ENCODE measurements around the gene CREBBP. TPM values are rescaled to one million over a fixed set of nuclear protein-coding genes. Genes with fewer than 3 reads are reported as not detected.

CREBBP gene
- polyA plus RNA-seq, 1 of the 3 experiments (the other 2 are of a cell fraction), result 5.7 TPM

DNA sequence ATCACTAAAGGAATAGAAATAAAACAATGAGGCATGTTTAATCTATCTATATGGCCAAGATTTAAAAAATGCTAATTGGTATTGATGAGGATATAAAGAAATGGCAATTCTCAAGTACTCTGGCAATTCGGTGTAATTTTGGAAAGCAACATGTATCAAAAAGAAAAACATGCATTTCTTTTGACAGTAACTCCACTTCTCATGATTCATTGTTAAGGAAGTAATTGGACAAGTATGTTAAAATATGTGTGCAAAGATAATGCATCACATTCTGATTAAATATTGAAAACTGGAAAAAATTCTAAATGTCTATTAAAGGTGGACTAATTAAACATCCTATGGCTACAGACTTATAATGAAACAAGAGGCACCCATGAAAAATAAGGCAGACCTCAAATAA is 81.2 kb downstream of the CREBBP start:
- H3K4me1 ChIP-seq (ENCODE audit: control insufficient read depth in 1 of 2, insufficient read depth in 2 of 2, low read depth in 1 of 2, low read length in 1 of 2), result peaks cover 2 to 9% of the 10 kb centered on the region in 2 experiments; a peak in 3 of 4 replicates
- no peak overlapping the region for H3K27ac ChIP-seq (ENCODE audit: low read depth in 2 of 2, low read length in 1 of 2)
- H3K9me2 ChIP-seq, result no peaks in the 10 kb centered on the region
- ChIA-PET CTCF (no interaction called here), POLR2A (no interaction called here)
- H2AFZ ChIP-seq (ENCODE audit: low read depth), result no peak overlapping the region
- H3F3A ChIP-seq (replicated peaks; ENCODE audit: insufficient read depth), result no peaks in the 10 kb centered on the region
- peaks cover 0 to 3% of the 10 kb centered on the region in 2 experiments for H3K36me3 ChIP-seq (replicated peaks in 1 of 2; ENCODE audit: control insufficient read depth in 1 of 2, insufficient read depth in 2 of 2, low read length in 1 of 2)
- no peak overlapping the region for H3K4me3 ChIP-seq (ENCODE audit: low read depth in 2 of 2, low read length in 1 of 2)
- no peak overlapping the region for H3K4me2 ChIP-seq
- H3K9me3 ChIP-seq, result no peaks in the 10 kb centered on the region
- H3K9ac ChIP-seq, result no peak overlapping the region
- DNase-seq, result no peak
- H4K20me1 ChIP-seq (ENCODE audit: insufficient read depth), result peaks cover 97% of the 10 kb centered on the region
- no peaks in the 10 kb centered on the region for H3K27me3 ChIP-seq (ENCODE audit: insufficient read depth)
- 83% methylated on average over 1 of the region's 1 CpG for WGBS (ENCODE audit: low lambda C conversion rate)
- H3K79me2 ChIP-seq (ENCODE audit: insufficient read depth), result peaks cover 98% of the 10 kb centered on the region
- TF ChIP-seq, protein P1, sequence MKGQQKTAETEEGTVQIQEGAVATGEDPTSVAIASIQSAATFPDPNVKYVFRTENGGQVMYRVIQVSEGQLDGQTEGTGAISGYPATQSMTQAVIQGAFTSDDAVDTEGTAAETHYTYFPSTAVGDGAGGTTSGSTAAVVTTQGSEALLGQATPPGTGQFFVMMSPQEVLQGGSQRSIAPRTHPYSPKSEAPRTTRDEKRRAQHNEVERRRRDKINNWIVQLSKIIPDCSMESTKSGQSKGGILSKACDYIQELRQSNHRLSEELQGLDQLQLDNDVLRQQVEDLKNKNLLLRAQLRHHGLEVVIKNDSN (IDR thresholded peaks at IDR 0.05; ENCODE audit: borderline replicate concordance, low read depth), result no peak
- no peak for TF ChIP-seq NFIC (IDR thresholded peaks at IDR 0.05; ENCODE audit: borderline replicate concordance)
- TF ChIP-seq GABPA (IDR thresholded peaks at IDR 0.05; ENCODE audit: low read depth), result no peak
- TF ChIP-seq EZH2phosphoT487 (IDR thresholded peaks at IDR 0.05; ENCODE audit: borderline replicate concordance, low read depth), result no peak
- no peak for TF ChIP-seq RXRA (IDR thresholded peaks at IDR 0.05; ENCODE audit: borderline replicate concordance, low read depth)
- TF ChIP-seq FOXM1 (IDR thresholded peaks at IDR 0.05; ENCODE audit: low read depth), result no peak
- TF ChIP-seq USF2 (IDR thresholded peaks at IDR 0.05; ENCODE audit: borderline replicate concordance, low read depth, low read length), result no peak
- TF ChIP-seq TAF1 (IDR thresholded peaks at IDR 0.05; ENCODE audit: borderline replicate concordance, low read depth, low read length), result no peak

DNA sequence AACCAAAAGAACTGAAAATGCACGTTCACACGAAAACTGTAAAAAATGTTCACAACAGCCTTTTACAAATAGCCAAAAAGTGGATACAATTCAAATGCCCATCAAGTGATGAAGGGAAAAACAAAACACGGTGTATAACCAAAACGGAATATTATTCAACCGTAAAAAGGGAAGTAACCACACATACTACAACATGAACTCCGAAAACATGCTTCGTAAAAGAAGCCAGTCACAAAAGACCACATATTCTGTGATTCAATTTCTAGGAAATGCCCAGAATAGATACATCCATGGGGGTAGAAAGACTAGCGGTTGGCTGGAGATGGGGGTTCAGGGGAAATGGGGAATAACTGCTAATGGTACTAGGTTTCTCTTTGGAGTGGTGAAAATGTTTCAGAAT is 81.7 kb downstream of the CREBBP start:
- no peak overlapping the region for H2AFZ ChIP-seq (ENCODE audit: low read depth)
- no peaks in the 10 kb centered on the region for H3F3A ChIP-seq (replicated peaks; ENCODE audit: insufficient read depth)
- WGBS (ENCODE audit: low lambda C conversion rate), result 92% methylated on average over 8 of the region's 8 CpGs
- no peaks in the 10 kb centered on the region for H3K27me3 ChIP-seq (ENCODE audit: insufficient read depth)
- no peaks in the 10 kb centered on the region for H3K9me3 ChIP-seq
- peaks cover 0 to 3% of the 10 kb centered on the region in 2 experiments for H3K36me3 ChIP-seq (replicated peaks in 1 of 2; ENCODE audit: control insufficient read depth in 1 of 2, insufficient read depth in 2 of 2, low read length in 1 of 2)
- no peak overlapping the region for H3K4me2 ChIP-seq
- CTCF ChIA-PET, result no interaction called here
- H3K9ac ChIP-seq, result no peak overlapping the region
- H4K20me1 ChIP-seq (ENCODE audit: insufficient read depth), result peaks cover 96% of the 10 kb centered on the region
- peaks cover 2 to 9% of the 10 kb centered on the region in 2 experiments; a peak in 3 of 4 replicates for H3K4me1 ChIP-seq (ENCODE audit: control insufficient read depth in 1 of 2, insufficient read depth in 2 of 2, low read depth in 1 of 2, low read length in 1 of 2)
- DNase-seq, result no peak
- POLR2A ChIA-PET, result no interaction called here
- no peak overlapping the region for H3K4me3 ChIP-seq (ENCODE audit: low read depth in 2 of 2, low read length in 1 of 2)
- H3K79me2 ChIP-seq (ENCODE audit: insufficient read depth), result peaks cover 96% of the 10 kb centered on the region
- no peak overlapping the region for H3K27ac ChIP-seq (ENCODE audit: low read depth in 2 of 2, low read length in 1 of 2)
- no peaks in the 10 kb centered on the region for H3K9me2 ChIP-seq
- TF ChIP-seq GABPA (IDR thresholded peaks at IDR 0.05; ENCODE audit: low read depth) (no peak), FOXM1 (IDR thresholded peaks at IDR 0.05; ENCODE audit: low read depth) (no peak), YY1 (IDR thresholded peaks at IDR 0.05; ENCODE audit: low read depth) (no peak), MEF2A (IDR thresholded peaks at IDR 0.05; ENCODE audit: borderline replicate concordance, low read depth) (no peak), GATA2 (CRISPR knock-in tag; IDR thresholded peaks at IDR 0.05) (no peak), EZH2phosphoT487 (IDR thresholded peaks at IDR 0.05; ENCODE audit: borderline replicate concordance, low read depth) (no peak), RAD21 (IDR thresholded peaks at IDR 0.05; ENCODE audit: low read length) (no peak), NFIC (IDR thresholded peaks at IDR 0.05; ENCODE audit: borderline replicate concordance) (no peak), MXI1 (IDR thresholded peaks at IDR 0.05; ENCODE audit: low read depth, low read length) (no peak), ELF1 (IDR thresholded peaks at IDR 0.05) (no peak), EP300 (IDR thresholded peaks at IDR 0.05; ENCODE audit: borderline replicate concordance in 1 of 2, low read depth in 1 of 2, low read length in 1 of 2) (no peak), TCF12 (IDR thresholded peaks at IDR 0.05) (no peak), FOSL2 (IDR thresholded peaks at IDR 0.05; ENCODE audit: borderline replicate concordance, low read depth) (no peak), RXRA (IDR thresholded peaks at IDR 0.05; ENCODE audit: borderline replicate concordance, low read depth) (no peak), USF2 (IDR thresholded peaks at IDR 0.05; ENCODE audit: borderline replicate concordance, low read depth, low read length) (no peak)
- TF ChIP-seq, protein P2, sequence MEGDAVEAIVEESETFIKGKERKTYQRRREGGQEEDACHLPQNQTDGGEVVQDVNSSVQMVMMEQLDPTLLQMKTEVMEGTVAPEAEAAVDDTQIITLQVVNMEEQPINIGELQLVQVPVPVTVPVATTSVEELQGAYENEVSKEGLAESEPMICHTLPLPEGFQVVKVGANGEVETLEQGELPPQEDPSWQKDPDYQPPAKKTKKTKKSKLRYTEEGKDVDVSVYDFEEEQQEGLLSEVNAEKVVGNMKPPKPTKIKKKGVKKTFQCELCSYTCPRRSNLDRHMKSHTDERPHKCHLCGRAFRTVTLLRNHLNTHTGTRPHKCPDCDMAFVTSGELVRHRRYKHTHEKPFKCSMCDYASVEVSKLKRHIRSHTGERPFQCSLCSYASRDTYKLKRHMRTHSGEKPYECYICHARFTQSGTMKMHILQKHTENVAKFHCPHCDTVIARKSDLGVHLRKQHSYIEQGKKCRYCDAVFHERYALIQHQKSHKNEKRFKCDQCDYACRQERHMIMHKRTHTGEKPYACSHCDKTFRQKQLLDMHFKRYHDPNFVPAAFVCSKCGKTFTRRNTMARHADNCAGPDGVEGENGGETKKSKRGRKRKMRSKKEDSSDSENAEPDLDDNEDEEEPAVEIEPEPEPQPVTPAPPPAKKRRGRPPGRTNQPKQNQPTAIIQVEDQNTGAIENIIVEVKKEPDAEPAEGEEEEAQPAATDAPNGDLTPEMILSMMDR (IDR thresholded peaks at IDR 0.05), result no peak
- TF ChIP-seq, protein P3, sequence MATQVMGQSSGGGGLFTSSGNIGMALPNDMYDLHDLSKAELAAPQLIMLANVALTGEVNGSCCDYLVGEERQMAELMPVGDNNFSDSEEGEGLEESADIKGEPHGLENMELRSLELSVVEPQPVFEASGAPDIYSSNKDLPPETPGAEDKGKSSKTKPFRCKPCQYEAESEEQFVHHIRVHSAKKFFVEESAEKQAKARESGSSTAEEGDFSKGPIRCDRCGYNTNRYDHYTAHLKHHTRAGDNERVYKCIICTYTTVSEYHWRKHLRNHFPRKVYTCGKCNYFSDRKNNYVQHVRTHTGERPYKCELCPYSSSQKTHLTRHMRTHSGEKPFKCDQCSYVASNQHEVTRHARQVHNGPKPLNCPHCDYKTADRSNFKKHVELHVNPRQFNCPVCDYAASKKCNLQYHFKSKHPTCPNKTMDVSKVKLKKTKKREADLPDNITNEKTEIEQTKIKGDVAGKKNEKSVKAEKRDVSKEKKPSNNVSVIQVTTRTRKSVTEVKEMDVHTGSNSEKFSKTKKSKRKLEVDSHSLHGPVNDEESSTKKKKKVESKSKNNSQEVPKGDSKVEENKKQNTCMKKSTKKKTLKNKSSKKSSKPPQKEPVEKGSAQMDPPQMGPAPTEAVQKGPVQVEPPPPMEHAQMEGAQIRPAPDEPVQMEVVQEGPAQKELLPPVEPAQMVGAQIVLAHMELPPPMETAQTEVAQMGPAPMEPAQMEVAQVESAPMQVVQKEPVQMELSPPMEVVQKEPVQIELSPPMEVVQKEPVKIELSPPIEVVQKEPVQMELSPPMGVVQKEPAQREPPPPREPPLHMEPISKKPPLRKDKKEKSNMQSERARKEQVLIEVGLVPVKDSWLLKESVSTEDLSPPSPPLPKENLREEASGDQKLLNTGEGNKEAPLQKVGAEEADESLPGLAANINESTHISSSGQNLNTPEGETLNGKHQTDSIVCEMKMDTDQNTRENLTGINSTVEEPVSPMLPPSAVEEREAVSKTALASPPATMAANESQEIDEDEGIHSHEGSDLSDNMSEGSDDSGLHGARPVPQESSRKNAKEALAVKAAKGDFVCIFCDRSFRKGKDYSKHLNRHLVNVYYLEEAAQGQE (IDR thresholded peaks at IDR 0.05; ENCODE audit: low read depth, low read length), result no peak
